GM23338 (cell line): Measurements from ENCODE around the gene FUT4. TPM values are rescaled to one million over a fixed set of nuclear protein-coding genes. Genes with fewer than 3 reads are reported as not detected.
A peak's percentile ranks its signal among the peaks of the same experiment; 100 is the strongest.

Experiments used
- ATAC-seq: fragments of 200-7000 bp; cut with Tn5 transposase; 3 replicates; pipeline ENCODE4 v1.9.1; 2020
- DNase-seq: peaks from one replicate; pipeline ENCODE4 v3.0.0-alpha.2; 2015; ENCODE audit warnings: low spot score
- H2AFZ ChIP-seq: fragments of 200-600 bp; sonication (generic); 2 replicates; pipeline ENCODE4 v1.8.0; 2016; ENCODE audit warnings: antibody characterized with exemption, mild to moderate bottlenecking, moderate library complexity
- H3F3A ChIP-seq: fragments of 200-600 bp; sonication (generic); replicated peaks from 2 replicates; pipeline ENCODE4 v1.8.0; 2017; ENCODE audit warnings: antibody characterized with exemption, mixed run types, low read depth
- H3K27ac ChIP-seq: fragments of 200-600 bp; sonication (generic); 2 replicates; pipeline ENCODE4 v1.6.1; 2016; ENCODE audit warnings: low read depth
- H3K27me3 ChIP-seq: fragments of 200-600 bp; sonication (generic); 2 replicates; pipeline ENCODE4 v1.8.0; 2016; ENCODE audit warnings: mild to moderate bottlenecking, mixed run types, moderate library complexity; ENCODE audit not compliant: insufficient read depth
- H3K36me3 ChIP-seq: fragments of 200-600 bp; sonication (generic); 2 replicates; pipeline ENCODE4 v1.8.0; 2016; ENCODE audit warnings: mild to moderate bottlenecking; ENCODE audit not compliant: insufficient read depth
- H3K4me1 ChIP-seq: fragments of 200-600 bp; sonication (generic); 2 replicates; pipeline ENCODE4 v1.8.0; 2016; ENCODE audit warnings: mild to moderate bottlenecking, moderate library complexity; ENCODE audit not compliant: insufficient read depth
- H3K4me2 ChIP-seq: fragments of 200-600 bp; sonication (generic); 2 replicates; pipeline ENCODE4 v1.7.1; 2017; ENCODE audit warnings: mixed run types
- H3K4me3 ChIP-seq: fragments of 200-600 bp; sonication (generic); 2 replicates; pipeline ENCODE4 v1.6.1; 2016; ENCODE audit warnings: mixed run types
- H3K79me2 ChIP-seq: fragments of 200-600 bp; sonication (generic); replicated peaks from 2 replicates; pipeline ENCODE4 v1.8.0; 2017; ENCODE audit warnings: mild to moderate bottlenecking; ENCODE audit not compliant: insufficient read depth
- H3K9me2 ChIP-seq: fragments of 200-600 bp; sonication (generic); 2 replicates; pipeline ENCODE4 v1.8.0; 2017; ENCODE audit not compliant: insufficient read depth
- H4K20me1 ChIP-seq: fragments of 200-600 bp; sonication (generic); replicated peaks from 2 replicates; pipeline ENCODE4 v1.8.0; 2017; ENCODE audit warnings: mild to moderate bottlenecking; ENCODE audit not compliant: insufficient read depth
- H3K27ac Mint-ChIP-seq: 2 replicates; pipeline ENCODE4 v1.8.0; 2020; ENCODE audit warnings: inconsistent platforms, mild to moderate bottlenecking, moderate library complexity, mixed read lengths
- H3K27me3 Mint-ChIP-seq: 3 replicates; pipeline ENCODE4 v1.8.0; 2022; ENCODE audit warnings: low read depth, mild to moderate bottlenecking, moderate library complexity, mixed read lengths, inconsistent platforms; ENCODE audit not compliant: insufficient read depth, poor library complexity
- H3K36me3 Mint-ChIP-seq: 3 replicates; pipeline ENCODE4 v1.8.0; 2021; ENCODE audit warnings: low read depth, mild to moderate bottlenecking, inconsistent platforms, moderate library complexity, mixed read lengths
- H3K4me1 Mint-ChIP-seq: 3 replicates; pipeline ENCODE4 v1.8.0; 2020; ENCODE audit warnings: mild to moderate bottlenecking, inconsistent platforms, mixed read lengths
- H3K4me3 Mint-ChIP-seq: 3 replicates; pipeline ENCODE4 v1.8.0; 2021; ENCODE audit warnings: moderate library complexity, mild to moderate bottlenecking, inconsistent platforms, mixed read lengths
- H3K9me3 Mint-ChIP-seq: 3 replicates; pipeline ENCODE4 v1.8.0; 2020; ENCODE audit warnings: moderate library complexity, mild to moderate bottlenecking, inconsistent platforms, mixed read lengths
- CREB1 ChIP-seq: fragments of 250-450 bp; sonication (Bioruptor Pico); IDR thresholded peaks from 2 replicates; pipeline ENCODE4 v1.5.0; 2020; ENCODE audit warnings: low read depth, mild to moderate bottlenecking, moderate library complexity
- ETS1 ChIP-seq: IDR thresholded peaks from 2 replicates; pipeline ENCODE4 v1.6.1; 2016; ENCODE audit warnings: antibody characterized with exemption
- EZH2 ChIP-seq: fragments of 200-600 bp; sonication (generic); IDR thresholded peaks from one replicate; pipeline ENCODE4 v1.8.0; 2017; ENCODE audit warnings: antibody characterized with exemption, mild to moderate bottlenecking, low read depth; ENCODE audit not compliant: unreplicated experiment
- EZH2phosphoT487 ChIP-seq: fragments of 200-600 bp; sonication (generic); IDR thresholded peaks from one replicate; pipeline ENCODE4 v1.8.1; 2018; ENCODE audit warnings: antibody characterized with exemption; ENCODE audit not compliant: unreplicated experiment
- JUNB ChIP-seq: IDR thresholded peaks from one replicate; pipeline ENCODE4 v1.6.1; 2016; ENCODE audit warnings: antibody characterized with exemption; ENCODE audit not compliant: unreplicated experiment
- NANOG ChIP-seq: IDR thresholded peaks from 2 replicates; pipeline ENCODE4 v1.6.1; 2016; ENCODE audit warnings: antibody characterized with exemption, borderline replicate concordance
- POLR2AphosphoS5 ChIP-seq: IDR thresholded peaks from 2 replicates; pipeline ENCODE4 v1.6.1; 2016; ENCODE audit warnings: antibody characterized with exemption, low read depth
- STAT1 ChIP-seq: IDR thresholded peaks from one replicate; pipeline ENCODE4 v1.6.1; 2016; ENCODE audit warnings: antibody characterized with exemption; ENCODE audit not compliant: unreplicated experiment
- ZNF114 ChIP-seq: fragments of 250-450 bp; sonication (Bioruptor Pico); IDR thresholded peaks from 2 replicates; pipeline ENCODE4 v1.5.0; 2020; ENCODE audit warnings: mild to moderate bottlenecking, moderate library complexity
- ZNF331 ChIP-seq: fragments of 250-450 bp; sonication (Bioruptor Pico); IDR thresholded peaks from 2 replicates; pipeline ENCODE4 v1.5.0; 2020; ENCODE audit warnings: low read depth, mild to moderate bottlenecking, moderate library complexity
- polyA plus RNA-seq: library from polyadenylated mRNA; unstranded; fragments of >200 nt; fragmentation: Nextera tagmentation; extraction: Ambion mirVana; gene quantifications from 2 replicates; pipeline ENCODE4 v1.2.1, GENCODE V29; 2016
- total RNA-seq: library from RNA; depleted of rRNA; stranded (reverse); fragments of >200 nt; shearing (Covaris generic); gene quantifications from 2 replicates; pipeline ENCODE4 v1.2.3, GENCODE V29; 2014
- TF ChIP-seq, protein P1 (sequence below): fragments of 250-450 bp; sonication (Bioruptor Pico); IDR thresholded peaks from 2 replicates; pipeline ENCODE4 v1.5.0; 2020; ENCODE audit warnings: mild to moderate bottlenecking, moderate library complexity
- TF ChIP-seq, protein P2 (sequence below), 2 experiments: fragments of 200-600 bp in 1 of 2; sonication (generic) in 1 of 2; conservative IDR thresholded peaks; 2 replicates each; pipeline versions ENCODE4 v1.5.1 to v1.6.1; 2016 to 2017; ENCODE audit warnings: antibody characterized with exemption in 2 of 2, low read depth in 2 of 2, mild to moderate bottlenecking in 2 of 2, moderate library complexity in 1 of 2

Gene FUT4
- total and polyA plus RNA-seq, 2 experiments from 2014 or later: 2.4 to 7.4 TPM

DNA sequence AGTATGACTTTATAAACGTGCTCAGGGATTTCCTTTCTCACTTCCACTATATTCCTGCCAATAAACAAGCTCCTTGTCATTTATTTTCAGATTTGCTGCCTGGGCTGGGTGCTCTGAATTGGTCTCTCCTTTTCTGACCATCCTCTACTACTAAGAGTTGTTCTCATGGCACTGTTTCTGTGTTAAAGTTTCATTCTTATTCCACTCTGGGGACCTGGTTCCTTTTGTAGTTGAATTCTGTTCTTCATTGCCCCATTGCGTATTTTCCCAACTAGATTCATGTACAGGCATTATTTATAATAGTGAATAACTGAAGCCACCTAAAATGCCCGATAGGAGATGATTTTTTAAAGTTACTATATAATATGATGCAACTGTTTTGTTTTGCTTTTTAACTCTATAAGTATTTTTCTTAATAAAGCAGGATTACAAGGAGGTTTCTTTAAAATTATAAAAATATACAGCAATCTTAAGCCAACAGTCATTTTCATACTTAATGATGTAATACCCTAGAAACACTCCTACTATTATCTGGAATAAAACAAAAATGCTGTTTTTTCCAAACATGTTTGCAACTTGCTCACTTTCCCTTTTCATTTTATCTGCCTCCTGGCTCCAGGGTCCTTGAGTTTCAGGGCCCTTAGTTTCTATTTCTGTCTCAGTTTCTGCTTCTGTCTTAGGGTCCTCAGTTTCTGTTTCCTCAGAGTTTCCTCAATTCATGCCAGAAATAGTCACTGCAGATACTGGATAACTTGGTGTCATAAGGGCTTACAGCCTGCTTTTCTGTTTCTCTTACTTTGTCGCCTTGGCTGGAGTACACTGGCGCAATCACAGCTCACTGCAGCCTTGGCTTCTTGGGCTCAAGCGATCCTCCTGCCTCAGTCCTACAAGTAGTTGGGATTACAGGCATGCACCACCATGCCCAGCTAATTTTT is 9.8 kb upstream of the FUT4 start:
- TF ChIP-seq JUNB (no peak), STAT1 (no peak)
- no peaks in the 10 kb centered on the region for H3K27me3 ChIP-seq
- H4K20me1 ChIP-seq: no peaks in the 10 kb centered on the region
- no peak overlapping the region for H3K4me3 ChIP-seq
- no peaks in the 10 kb centered on the region for H3K79me2 ChIP-seq
- DNase-seq: no peak
- H3K4me3 Mint-ChIP-seq: no peak overlapping the region
- no peaks in the 10 kb centered on the region for H3F3A ChIP-seq
- H3K9me3 Mint-ChIP-seq: no peaks in the 10 kb centered on the region
- no peak overlapping the region for H3K27ac Mint-ChIP-seq
- no peaks in the 10 kb centered on the region for H3K9me2 ChIP-seq
- ATAC-seq: no peak
- no peaks in the 10 kb centered on the region for H3K27me3 Mint-ChIP-seq
- H2AFZ ChIP-seq: 0 out of 2 replicates have a peak overlapping the region, but pooled peaks have one; percentile 9
- H3K4me1 ChIP-seq: no peaks in the 10 kb centered on the region
- no peaks in the 10 kb centered on the region for H3K36me3 Mint-ChIP-seq
- no peaks in the 10 kb centered on the region for H3K4me1 Mint-ChIP-seq
- no peak overlapping the region for H3K27ac ChIP-seq
- no peaks in the 10 kb centered on the region for H3K36me3 ChIP-seq
- no peak overlapping the region for H3K4me2 ChIP-seq

GRCh38 chr11:94536386-94536785 is 7.3 kb upstream of the FUT4 start:
- H3K36me3 Mint-ChIP-seq: no peaks in the 10 kb centered on the region
- H3K9me2 ChIP-seq: no peaks in the 10 kb centered on the region
- TF ChIP-seq STAT1 (no peak), ZNF331 (CRISPR knock-in tag) (no peak), JUNB (no peak), EZH2 (no peak), POLR2AphosphoS5 (no peak), ZNF114 (CRISPR knock-in tag) (no peak), EZH2phosphoT487 (no peak), CREB1 (CRISPR knock-in tag) (no peak), NANOG (no peak), ETS1 (no peak)
- TF ChIP-seq, protein P1, sequence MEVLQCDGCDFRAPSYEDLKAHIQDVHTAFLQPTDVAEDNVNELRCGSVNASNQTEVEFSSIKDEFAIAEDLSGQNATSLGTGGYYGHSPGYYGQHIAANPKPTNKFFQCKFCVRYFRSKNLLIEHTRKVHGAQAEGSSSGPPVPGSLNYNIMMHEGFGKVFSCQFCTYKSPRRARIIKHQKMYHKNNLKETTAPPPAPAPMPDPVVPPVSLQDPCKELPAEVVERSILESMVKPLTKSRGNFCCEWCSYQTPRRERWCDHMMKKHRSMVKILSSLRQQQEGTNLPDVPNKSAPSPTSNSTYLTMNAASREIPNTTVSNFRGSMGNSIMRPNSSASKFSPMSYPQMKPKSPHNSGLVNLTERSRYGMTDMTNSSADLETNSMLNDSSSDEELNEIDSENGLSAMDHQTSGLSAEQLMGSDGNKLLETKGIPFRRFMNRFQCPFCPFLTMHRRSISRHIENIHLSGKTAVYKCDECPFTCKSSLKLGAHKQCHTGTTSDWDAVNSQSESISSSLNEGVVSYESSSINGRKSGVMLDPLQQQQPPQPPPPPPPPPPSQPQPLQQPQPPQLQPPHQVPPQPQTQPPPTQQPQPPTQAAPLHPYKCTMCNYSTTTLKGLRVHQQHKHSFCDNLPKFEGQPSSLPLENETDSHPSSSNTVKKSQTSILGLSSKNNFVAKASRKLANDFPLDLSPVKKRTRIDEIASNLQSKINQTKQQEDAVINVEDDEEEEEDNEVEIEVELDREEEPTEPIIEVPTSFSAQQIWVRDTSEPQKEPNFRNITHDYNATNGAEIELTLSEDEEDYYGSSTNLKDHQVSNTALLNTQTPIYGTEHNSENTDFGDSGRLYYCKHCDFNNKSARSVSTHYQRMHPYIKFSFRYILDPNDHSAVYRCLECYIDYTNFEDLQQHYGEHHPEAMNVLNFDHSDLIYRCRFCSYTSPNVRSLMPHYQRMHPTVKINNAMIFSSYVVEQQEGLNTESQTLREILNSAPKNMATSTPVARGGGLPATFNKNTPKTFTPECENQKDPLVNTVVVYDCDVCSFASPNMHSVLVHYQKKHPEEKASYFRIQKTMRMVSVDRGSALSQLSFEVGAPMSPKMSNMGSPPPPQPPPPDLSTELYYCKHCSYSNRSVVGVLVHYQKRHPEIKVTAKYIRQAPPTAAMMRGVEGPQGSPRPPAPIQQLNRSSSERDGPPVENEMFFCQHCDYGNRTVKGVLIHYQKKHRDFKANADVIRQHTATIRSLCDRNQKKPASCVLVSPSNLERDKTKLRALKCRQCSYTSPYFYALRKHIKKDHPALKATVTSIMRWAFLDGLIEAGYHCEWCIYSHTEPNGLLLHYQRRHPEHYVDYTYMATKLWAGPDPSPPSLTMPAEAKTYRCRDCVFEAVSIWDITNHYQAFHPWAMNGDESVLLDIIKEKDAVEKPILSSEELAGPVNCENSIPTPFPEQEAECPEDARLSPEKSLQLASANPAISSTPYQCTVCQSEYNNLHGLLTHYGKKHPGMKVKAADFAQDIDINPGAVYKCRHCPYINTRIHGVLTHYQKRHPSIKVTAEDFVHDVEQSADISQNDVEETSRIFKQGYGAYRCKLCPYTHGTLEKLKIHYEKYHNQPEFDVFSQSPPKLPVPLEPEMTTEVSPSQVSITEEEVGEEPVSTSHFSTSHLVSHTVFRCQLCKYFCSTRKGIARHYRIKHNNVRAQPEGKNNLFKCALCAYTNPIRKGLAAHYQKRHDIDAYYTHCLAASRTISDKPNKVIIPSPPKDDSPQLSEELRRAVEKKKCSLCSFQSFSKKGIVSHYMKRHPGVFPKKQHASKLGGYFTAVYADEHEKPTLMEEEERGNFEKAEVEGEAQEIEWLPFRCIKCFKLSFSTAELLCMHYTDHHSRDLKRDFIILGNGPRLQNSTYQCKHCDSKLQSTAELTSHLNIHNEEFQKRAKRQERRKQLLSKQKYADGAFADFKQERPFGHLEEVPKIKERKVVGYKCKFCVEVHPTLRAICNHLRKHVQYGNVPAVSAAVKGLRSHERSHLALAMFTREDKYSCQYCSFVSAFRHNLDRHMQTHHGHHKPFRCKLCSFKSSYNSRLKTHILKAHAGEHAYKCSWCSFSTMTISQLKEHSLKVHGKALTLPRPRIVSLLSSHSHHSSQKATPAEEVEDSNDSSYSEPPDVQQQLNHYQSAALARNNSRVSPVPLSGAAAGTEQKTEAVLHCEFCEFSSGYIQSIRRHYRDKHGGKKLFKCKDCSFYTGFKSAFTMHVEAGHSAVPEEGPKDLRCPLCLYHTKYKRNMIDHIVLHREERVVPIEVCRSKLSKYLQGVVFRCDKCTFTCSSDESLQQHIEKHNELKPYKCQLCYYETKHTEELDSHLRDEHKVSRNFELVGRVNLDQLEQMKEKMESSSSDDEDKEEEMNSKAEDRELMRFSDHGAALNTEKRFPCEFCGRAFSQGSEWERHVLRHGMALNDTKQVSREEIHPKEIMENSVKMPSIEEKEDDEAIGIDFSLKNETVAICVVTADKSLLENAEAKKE: no peak
- TF ChIP-seq, protein P2, sequence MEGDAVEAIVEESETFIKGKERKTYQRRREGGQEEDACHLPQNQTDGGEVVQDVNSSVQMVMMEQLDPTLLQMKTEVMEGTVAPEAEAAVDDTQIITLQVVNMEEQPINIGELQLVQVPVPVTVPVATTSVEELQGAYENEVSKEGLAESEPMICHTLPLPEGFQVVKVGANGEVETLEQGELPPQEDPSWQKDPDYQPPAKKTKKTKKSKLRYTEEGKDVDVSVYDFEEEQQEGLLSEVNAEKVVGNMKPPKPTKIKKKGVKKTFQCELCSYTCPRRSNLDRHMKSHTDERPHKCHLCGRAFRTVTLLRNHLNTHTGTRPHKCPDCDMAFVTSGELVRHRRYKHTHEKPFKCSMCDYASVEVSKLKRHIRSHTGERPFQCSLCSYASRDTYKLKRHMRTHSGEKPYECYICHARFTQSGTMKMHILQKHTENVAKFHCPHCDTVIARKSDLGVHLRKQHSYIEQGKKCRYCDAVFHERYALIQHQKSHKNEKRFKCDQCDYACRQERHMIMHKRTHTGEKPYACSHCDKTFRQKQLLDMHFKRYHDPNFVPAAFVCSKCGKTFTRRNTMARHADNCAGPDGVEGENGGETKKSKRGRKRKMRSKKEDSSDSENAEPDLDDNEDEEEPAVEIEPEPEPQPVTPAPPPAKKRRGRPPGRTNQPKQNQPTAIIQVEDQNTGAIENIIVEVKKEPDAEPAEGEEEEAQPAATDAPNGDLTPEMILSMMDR (conservative IDR thresholded peaks at IDR 0.05; ENCODE audit: low read depth in 2 of 2): no peak

More at GRCh38 chr11:94536386-94536785, 7.3 kb upstream of the FUT4 start:
- no peaks in the 10 kb centered on the region; the same call in 1 of the 2 replicates for H3K27me3 ChIP-seq
- no peak overlapping the region for H3K4me2 ChIP-seq
- H3K4me1 ChIP-seq: no peaks in the 10 kb centered on the region
- H3K9me3 Mint-ChIP-seq: no peaks in the 10 kb centered on the region
- no peak overlapping the region for H3K4me3 ChIP-seq
- H3K36me3 ChIP-seq: no peaks in the 10 kb centered on the region
- H3K27ac ChIP-seq: no peak overlapping the region
- no peaks in the 10 kb centered on the region for H3K79me2 ChIP-seq
- H3K4me1 Mint-ChIP-seq: no peaks in the 10 kb centered on the region; the same call in 2 of the 3 replicates
- no peak overlapping the region for H2AFZ ChIP-seq
- H3K27ac Mint-ChIP-seq: no peak overlapping the region
- H3F3A ChIP-seq: no peaks in the 10 kb centered on the region
- no peak for ATAC-seq
- no peak for DNase-seq
- no peaks in the 10 kb centered on the region for H4K20me1 ChIP-seq
- no peak overlapping the region for H3K4me3 Mint-ChIP-seq
- H3K27me3 Mint-ChIP-seq: peaks cover 2% of the 10 kb centered on the region
